Activated CD4-positive, CD25-positive, alpha-beta regulatory T cell treated with anti-CD3 and anti-CD28 coated beads, Interleukin-2, amount 50 U/mL, for 72 hours (primary cell): Measurements from ENCODE around the gene F8.

ENCODE experiments used
- DNase-seq: peaks from one replicate; pipeline ENCODE4 v3.0.0; 2021

The F8 gene

DNA sequence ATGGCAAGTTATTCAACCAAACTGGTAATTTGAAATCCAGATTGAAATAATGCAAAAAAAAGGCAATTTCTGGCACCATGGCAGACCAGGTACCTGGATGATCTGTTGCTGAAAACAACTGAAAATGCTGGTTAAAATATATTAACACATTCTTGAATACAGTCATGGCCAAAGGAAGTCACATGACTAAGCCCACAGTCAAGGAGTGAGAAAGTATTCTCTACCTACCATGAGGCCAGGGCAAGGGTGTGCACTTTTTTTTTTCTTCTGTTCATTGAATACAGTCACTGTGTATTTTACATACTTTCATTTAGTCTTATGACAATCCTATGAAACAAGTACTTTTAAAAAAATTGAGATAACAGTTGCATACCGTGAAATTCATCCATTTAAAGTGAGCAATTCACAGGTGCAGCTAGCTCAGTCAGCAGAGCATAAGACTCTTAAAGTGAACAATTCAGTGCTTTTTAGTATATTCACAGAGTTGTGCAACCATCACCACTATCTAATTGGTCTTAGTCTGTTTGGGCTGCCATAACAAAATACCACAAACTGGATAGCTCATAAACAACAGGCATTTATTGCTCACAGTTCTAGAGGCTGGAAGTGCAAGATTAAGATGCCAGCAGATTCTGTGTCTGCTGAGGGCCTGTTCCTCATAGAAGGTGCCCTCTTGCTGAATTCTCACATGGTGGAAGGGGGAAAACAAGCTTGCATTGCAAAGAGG lies 212.4 kb downstream of the F8 start:
- DNase-seq, result no peak

DNA sequence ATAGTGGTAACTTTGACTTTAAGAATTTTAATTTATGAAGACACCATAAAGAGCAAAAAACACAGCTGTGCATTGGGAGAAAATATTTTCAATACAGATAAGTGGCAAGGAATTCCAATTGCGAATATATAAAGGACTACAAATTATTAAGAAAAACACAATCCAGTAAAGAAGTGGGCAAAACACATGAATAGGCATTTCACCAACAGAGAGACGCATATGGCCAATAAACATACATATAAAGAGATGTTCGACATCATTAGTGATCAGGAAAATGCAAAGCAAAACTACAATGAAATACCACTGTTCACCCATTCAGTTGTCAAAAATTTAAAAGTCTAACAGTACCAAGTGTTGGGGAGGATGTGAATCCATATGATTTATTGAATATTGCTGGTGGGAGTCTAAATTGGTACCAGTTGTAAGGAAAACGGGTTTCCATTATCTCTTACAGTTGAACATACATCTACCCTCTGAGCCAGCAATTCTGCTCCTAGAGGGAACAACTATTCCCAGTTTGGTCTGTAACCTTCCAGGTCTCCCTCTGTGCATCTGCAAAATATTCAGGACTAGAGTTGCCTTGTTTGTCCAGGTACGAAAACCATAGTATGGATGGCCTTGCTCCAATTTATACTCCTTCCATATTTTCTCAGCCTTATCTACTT lies 215.6 kb downstream of the F8 start:
- DNase-seq, result no peak

DNA sequence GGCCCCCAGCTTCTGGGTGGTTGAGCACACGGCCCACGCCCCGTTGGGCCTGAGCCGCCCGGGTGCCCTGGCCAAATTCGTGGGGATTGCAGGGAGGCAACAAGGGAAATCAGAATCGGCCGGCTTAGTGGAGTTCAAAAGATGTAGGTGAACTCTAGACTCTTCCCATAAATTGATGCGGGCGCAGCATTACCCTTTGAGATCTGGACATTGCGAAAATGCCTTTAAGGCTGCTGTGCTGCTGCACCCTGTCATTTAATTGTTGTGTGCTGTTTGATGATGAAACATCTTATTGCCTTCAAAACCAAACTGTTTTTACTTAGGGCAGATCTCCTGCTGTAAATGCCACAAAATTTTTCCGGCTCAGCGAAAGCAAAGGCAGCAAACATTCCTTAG lies 216.8 kb downstream of the F8 start:
- DNase-seq, result no peak

DNA sequence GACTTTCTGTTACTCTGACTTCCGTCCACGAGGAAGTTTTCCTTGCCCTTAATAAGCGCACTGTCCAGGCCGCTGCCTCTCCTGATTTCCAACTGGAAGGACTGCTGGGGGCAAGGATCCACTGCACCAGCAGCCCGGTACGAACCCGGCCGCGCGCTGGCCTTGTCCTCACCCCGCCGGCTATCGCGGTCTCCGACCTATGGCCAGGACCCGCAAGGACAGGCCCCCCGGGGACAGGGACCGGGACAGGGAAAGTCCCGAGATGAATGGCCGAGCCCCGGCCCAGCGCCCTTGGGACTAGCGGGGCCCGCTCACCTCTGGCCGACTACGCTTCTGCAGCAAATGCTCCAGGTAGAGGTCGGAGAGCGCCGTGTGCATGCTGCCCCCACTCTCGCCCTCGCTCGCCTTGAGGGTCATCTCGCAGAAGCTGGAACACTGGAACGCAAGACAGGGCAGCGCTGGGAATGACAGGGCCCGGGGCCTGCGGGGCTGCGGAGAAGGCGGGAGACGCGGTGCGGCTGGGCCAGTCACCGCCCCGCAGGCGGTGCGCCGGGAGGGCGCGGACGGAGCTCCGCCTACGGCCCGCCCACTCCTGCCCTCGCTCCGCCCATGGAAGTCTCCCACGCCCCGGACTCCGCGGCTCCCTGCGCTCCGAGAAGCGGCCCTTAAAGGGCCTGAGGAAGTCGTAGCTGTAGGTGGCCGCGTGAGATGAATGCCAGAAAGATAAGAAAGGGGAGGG lies 217.4 kb downstream of the F8 start, which contains the start of gene MPP1:
Gene MPP1 (minus strand): TSS at position 529 of the 739 bp plus-strand sequence. CDS start 112 bp downstream, at position 417.
- peak; percentile 76 for DNase-seq

DNA sequence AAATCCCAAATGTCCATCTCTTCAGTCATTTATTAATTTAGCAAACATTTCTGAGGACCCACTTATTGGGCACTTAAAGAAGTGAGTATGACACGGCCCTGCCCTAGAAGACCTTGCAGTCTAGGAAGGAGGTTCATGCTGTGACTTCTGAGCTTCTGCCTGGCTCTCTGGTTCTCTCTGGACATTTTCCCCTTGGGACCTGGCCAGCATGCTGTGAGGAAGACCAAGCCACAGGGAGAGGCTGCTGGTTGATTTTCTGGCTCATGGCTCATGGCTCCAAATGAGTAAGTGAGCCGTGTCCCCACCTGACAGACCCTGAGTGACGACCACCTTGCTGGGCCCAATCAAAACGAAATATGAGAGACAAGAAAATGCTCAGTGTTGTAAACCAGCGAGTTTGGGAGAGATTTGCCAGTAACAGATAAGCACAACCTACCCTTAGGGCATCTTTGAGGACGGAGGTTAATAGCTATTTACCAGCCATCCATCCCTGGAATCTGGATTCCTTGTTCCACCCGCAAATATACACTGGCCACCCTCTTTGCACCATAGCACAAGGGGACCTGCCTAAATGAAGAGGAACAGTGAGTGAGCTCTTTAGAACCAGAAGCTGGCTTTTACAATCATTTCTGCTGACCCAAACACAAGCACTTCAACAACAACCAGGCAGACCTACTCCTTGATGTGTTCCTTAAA lies 218.1 kb downstream of the F8 start:
- DNase-seq, result no peak

DNA sequence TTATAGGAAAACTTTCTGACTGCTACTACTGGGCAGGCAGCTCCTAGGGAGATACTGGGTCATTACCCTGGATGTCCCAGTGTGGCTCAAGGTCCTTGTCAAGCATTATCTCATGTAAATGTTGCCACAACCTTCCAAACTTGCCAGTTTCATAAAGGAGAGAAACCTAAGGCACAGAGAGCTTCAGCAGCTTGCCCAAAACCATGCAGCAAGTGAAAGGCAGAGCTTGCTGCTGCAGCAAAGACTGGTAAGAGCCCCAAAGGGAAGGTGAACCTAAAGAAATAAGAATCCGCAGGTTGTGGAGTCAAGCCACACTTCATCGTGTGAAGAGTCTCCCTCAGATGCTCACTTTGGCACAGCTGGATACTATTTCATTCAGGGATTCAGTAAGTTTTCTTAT lies 219.6 kb downstream of the F8 start:
- DNase-seq, result no peak

DNA sequence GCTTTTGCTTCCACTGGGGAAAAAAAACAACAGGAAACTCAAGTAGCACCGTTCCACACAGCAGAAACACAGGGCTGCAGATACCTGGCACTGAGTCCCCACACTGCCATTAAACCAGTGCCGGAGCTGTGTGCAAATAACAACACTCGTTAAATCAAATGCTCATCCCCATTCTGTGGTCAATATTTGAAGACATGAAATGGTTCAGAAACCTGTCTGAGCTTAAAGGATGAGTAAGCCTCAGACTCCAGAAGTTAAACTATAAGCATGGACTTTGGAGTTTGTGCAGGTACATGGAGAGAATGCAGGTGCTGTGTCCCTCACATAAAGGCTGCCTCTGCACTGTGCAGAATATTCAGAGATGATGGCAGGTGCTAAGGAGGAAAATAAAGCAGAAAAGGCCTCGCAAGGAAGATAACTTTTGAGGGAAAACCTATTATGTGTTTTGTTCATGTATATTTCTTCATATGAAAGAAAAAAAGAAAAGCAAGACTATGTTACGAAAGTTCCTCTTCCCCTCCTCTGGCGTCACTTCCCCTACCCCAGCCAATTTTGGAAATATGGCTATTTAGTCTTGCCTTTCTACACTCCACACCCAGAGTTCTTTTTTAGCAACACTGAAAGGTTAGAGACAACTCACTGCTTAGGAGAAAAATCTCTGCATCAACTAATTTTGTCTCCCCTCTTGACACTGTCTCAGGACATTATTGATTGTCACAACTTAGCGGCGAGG lies 221.9 kb downstream of the F8 start:
- no peak for DNase-seq

DNA sequence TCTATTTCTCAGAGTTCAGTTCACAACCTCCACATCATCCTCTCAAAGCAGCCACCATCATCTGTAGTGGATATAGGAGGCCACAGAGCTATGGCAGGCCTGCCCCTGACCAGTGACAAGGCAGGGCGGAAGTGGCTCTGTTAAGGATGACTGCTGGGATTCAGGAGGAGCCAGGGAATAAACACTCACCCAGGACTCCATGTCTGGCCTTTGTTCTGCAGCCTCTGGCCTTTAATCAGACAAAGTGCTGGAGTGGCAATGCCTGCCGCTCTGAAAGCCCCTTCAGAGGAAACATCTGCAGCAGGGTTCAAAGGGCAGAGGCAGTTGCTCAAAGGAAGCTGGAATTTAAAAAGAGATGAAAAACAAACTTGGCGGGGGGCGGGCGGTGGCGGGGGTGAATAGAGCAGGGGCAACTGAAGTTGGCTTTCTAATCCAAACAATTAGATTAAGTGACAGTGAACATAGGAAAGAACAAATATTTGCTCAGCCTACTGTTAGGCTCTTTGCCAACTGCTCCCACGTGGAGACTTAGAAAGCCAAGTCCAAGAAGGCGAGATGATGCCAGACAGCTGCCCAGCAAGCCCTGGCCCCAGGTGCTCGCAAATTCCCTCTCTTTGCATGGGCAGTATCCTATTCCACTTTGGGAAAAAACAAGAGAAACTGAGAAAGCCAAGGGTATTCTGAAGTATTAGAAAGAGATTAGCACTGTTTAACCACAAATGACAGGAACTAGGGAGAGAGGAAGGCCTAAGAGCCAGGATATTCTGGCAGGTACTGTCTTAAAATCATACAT lies 222.8 kb downstream of the F8 start:
- DNase-seq, result no peak

DNA sequence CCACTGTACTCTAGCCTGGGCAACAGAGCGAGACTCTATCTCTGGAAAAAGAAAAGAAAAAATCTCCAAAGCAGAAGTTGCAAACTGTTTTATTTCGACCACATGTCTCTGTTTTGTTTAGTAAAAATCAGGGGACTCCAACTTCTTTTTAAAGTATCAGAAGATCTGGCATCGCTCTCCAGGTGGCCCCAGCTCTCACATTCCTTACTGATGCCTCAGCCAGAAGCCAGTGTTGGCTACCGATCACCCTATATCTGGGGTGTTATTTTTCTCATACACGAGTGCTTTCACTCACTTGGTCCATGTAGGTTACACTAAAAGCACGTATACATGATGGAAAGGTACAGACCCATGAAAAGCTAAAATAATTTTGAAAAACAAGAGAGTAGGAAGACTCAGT lies 225.5 kb downstream of the F8 start:
- DNase-seq, result no peak

DNA sequence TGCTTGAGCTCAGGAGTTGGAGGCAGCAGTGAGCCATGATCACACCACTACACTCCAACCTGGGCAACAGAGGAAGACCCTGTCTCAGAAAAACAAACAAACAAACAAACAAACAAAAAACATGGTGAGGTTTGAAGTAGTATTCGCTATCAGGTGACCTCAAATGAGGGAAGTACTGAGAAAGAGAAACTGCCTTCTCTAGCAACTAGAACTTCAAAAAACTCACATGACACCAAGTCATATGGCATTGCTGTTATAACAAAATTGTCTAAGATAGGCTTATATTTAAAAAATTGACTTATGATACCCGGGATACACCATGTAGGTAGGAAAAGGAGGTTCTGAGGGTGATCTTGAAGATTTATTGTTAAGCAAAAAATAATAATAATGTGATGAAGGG lies 227.5 kb downstream of the F8 start:
- no peak for DNase-seq

DNA sequence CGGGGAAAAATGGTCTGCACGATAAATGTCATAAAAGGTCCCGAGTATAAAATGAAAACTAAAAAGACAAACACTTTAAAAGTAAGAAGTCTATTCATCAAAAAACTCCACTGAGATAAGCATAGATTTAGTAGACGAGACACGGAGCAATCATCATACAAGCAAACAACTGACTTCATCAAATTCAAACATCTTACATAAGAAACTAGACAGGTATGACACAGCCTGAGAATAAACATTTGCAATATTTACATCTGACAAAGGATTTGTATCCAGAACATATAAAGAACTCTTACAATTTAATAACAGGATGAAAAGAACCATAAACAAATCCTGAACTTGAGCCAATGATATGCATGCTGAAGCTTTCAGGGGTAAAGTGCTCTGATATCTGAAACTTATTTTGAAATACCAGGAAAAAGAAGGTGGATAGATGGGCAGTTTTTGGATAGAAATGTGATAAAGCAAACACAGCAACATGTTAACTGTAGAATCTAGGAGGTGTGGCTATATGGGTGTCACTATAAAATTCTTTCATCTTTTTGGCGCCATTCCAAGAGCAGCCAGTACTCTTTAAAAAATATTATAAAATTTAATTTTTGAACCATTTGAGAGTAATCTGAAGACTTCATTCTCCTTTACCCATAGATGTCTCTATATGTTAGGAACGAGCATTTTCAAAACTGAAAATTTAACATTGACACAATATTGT lies 229.3 kb downstream of the F8 start:
- no peak for DNase-seq

DNA sequence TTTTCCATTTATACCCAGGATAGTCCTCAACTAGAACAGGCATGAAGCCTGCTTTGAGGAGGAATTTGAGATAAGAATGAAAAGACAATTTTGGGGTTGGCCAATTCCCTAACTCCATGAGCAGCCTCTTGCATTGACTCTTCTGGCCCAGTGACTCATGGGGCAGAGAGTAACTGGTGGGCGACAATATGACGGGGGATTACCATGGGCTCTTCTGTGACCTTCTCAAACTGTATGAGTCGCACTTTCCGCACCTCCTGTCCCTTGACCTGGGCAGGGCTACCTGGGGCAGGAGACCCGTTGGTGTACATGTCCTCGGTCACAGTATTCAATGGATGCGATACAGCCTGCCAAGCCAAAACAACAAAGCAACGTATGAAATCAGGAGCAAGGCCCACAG lies 230.6 kb downstream of the F8 start:
- no peak for DNase-seq

DNA sequence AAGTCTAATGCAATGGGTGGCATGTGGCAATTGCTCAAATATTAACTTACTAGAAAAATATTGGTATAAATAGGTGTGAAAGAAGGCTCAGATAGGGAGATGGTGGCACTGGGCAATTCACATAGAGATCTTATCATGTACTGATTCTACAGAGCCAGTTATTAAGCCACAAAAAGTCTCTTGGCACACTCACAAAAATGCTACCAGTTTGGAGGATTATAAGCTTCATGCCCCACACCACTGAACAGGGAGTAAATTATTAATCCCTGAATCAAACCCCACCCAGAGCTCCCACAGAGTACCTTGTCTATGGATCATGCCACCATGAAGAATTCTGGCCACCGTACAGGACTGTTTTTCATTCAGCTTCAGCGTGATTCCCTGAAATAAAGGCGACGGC lies 231.1 kb downstream of the F8 start:
- no peak for DNase-seq
